Measurements from ENCODE around the gene DISP1.

GRCh38 chr1:222845763-222846162 is 30.9 kb downstream of the DISP1 start:
- TF ChIP-seq, protein P1, sequence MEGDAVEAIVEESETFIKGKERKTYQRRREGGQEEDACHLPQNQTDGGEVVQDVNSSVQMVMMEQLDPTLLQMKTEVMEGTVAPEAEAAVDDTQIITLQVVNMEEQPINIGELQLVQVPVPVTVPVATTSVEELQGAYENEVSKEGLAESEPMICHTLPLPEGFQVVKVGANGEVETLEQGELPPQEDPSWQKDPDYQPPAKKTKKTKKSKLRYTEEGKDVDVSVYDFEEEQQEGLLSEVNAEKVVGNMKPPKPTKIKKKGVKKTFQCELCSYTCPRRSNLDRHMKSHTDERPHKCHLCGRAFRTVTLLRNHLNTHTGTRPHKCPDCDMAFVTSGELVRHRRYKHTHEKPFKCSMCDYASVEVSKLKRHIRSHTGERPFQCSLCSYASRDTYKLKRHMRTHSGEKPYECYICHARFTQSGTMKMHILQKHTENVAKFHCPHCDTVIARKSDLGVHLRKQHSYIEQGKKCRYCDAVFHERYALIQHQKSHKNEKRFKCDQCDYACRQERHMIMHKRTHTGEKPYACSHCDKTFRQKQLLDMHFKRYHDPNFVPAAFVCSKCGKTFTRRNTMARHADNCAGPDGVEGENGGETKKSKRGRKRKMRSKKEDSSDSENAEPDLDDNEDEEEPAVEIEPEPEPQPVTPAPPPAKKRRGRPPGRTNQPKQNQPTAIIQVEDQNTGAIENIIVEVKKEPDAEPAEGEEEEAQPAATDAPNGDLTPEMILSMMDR (tag by site-specific recombination; IDR thresholded peaks at IDR 0.05): no peak
- TF ChIP-seq PATZ1 (tag by site-specific recombination; IDR thresholded peaks at IDR 0.05) (no peak), TCF7L2 (IDR thresholded peaks at IDR 0.05; ENCODE audit: borderline replicate concordance, low read depth, low read length) (no peak), ZBTB20 (tag by site-specific recombination; IDR thresholded peaks at IDR 0.05) (no peak)

Data from HEK293 (cell line).